GM19452 (cell line): ENCODE results near the gene NPRL2.

Experiments used
- ATAC-seq: cut with Tn5 transposase; IDR thresholded peaks from one replicate; pipeline ENCODE4 v1.9.1; 2021; ENCODE audit not compliant: unreplicated experiment

The NPRL2 gene

GRCh38 chr3:50350527-50351322, at the start of gene NPRL2, which contains the start of gene CYB561D2:
NPRL2 (minus strand) TSS chr3:50350775; CDS start chr3:50350652, 123 bp downstream.
CYB561D2 (plus strand) TSS chr3:50350862; CDS start chr3:50351434, 572 bp downstream.
- ATAC-seq, result peak; percentile 82

- no peak for ATAC-seq
Observed at GRCh38 chr3:50396502-50396901, 45.9 kb upstream of the NPRL2 start.

DNA sequence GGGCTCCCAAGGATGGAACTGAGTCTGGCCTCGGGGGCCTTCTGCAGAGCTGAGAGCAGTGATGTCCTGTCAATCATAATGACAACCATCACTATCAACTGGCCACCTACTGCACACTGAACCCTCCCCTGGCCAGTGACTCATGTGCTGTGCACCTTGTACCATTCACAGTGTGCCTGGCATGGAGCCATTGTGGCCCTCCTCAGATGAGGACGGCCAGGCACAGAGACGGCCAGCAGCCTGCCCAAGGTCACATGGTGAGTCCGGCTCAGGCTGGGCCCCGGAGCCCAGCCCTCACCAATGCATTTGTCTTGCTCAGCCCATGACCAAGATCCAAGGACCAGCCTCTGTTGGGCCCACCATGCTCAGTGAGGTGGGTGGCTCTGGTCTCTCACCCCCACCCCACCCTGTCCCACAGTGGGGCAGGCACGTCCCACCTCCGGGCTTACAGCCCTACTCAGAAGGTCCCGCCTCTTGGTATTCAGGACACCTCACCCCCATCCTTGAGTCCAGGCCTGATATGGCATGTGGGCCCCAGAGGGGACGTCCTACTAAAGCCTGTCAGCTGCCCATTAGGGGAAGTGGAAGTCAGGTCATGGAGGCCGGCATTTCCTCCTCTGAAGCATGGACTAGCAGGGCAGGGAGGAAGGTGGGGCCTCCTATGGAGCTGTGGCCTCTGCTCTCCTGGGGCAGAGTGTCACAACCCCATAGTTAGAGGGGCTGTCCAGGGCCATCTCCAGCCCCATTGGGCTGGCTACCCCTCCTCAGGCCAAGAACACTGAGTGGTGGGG, 44.7 kb upstream of the NPRL2 start:
- ATAC-seq, result no peak

DNA sequence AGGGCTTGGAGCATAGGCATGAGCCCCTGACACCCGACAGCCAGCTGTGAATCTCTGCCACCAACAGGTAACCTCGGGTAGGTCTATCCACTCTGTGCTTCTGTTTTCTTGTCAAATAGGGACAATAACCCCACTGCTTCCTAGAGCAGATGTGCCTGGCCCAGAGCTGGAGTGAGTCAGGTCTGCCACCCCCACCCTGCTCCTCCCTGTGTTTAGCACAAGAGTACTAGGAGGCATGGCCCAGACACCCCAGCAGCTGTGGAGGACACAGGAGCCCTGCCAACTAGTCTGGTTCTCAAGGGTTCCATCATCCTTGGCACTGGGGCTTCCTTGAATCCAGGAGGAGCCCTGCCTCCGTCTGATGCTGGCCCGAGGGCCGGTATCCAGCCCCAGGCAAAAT, 42.5 kb upstream of the NPRL2 start:
- ATAC-seq, result no peak

GRCh38 chr3:50392101-50392715, 41.6 kb upstream of the NPRL2 start:
- ATAC-seq, result no peak

DNA sequence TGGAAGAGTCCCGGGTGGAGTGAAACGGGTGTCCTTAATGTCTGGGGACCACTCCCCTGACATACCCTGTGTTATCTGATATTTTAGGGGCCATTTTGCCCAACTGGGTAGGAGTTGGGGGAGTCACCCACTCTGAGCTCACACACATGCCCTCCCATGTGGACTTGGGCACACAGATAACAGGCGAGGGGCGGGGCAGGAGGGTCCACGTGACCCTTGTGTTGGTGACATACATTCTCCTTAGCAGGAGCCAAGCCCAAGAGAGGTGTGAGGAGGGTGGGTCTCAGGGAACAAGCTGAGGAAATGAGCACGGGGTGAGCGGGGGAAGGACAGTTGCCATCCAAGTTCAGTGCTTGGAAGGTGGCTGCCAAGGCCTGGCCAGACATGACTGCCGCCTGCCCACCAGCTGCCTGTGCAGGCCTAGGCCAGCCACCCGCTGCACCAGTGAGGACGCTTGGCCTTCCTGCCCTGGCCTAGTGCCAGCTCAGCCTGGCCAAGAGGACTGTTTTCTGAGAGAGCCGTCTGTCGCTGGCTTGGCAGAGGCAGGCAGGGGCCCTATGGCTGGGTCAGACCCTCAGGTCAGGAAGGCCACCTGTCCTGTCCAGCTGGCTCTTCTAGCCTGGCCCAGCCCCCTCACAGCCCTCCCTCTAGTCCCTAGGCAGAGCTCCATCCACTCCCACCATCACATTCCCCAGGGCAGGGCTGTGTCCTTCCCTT, 40.1 kb upstream of the NPRL2 start:
- no peak for ATAC-seq

DNA sequence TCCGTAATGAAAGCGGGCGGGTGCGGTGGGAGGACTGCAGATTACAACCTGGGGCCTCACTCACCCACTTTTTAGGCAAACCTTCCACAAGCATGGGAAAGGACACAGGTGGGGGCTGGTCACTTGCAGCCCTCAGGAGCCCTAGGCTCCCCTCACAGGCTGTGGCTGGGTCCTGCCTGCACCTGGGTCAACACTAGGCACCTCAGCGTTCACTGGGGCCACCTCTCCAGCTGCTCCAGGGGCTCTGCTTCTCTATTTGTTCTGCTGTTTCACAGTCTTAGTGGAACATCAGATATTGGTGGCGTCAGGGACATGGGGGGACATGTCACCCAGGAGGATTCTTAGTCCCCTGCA, 38.8 kb upstream of the NPRL2 start:
- no peak for ATAC-seq

DNA sequence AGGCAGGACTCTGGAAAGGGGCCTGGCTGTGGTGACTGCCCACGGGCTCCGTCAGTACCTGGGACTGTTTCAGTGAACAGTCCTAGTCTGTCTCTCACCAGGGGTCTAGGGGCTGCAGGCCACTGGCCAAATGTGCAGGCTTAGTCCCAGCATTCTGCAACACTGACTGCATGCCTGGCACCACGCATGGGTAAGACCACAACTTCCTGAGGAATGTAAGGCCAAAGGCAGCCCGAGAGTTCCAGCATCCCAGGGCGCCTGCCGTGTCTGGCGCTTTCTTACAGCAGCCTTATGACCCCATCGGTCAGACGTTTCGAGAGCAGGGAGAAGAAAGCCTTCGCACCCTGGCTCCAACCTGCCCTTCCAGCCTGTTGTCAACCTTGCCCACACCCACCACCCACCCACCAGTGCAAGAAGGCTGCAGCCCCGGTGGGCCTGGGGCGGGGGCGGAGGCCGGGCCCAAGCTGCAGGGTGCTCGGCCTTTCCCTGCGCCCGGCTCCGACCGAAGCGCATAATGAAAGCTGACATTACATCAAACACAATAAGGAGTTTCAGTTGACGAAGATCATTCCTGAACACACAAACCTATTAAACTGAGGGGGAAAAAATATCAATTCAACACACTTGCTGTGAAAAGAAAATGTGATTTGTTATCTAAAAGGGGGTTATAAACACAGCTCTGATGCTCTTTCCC, 38.3 kb upstream of the NPRL2 start:
- ATAC-seq, result no peak

DNA sequence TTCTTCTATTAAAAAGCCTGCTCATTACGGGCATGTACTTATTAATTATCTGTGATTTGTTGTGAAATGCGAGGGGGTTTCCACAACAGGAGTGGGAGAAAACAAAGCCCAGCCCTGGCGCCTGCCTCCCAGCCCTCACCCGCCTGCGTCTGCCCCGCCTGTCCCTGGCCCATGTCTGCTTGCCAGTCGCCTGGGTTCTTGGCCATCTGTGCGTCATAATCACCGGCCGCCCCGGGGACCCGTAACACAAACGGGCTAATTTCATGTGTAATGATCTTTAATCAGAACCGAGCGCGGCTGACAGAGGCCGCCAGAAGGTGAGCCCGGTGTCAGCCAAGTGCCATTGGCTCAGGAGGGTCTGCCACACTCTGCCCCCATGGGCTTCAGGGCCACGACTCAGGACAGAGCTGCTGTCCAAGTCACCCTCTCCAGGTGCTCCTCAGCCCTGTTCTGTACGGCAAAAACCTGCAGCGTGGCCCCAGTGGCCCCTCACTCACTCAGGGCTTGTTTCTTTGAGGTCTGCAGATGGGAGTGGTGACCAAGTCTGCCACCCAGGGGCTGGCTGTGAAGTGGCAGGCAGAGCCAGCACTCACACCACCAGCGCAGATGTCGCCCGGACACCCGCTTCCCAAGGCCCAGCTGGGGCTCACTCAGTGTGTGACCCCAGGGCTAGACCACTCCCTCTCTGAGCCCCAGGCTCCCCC, 37.6 kb upstream of the NPRL2 start:
- no peak for ATAC-seq

- no peak for ATAC-seq
Observed at GRCh38 chr3:50385754-50386153, 35.2 kb upstream of the NPRL2 start.

- no peak for ATAC-seq
Observed at GRCh38 chr3:50383750-50384149, 33.2 kb upstream of the NPRL2 start.

DNA sequence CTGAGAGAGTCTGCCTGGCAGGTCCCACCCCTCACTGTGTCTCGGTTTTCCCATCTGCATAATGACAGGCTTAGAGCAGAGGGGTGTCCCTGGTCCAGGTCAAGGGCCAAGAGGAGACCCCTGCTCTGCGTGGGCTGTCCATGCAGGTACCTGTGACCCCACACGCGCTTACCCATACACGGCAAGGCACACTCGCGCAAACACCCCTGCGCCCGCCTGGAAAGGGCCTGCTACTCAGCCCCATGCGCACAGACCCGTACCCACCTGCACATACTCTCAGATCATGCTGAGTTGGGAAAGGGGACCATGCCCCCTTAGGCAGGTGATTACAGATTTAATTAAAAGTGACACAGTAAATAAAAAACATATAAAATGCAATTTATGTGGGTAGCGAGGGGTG, 32.1 kb upstream of the NPRL2 start:
- no peak for ATAC-seq

DNA sequence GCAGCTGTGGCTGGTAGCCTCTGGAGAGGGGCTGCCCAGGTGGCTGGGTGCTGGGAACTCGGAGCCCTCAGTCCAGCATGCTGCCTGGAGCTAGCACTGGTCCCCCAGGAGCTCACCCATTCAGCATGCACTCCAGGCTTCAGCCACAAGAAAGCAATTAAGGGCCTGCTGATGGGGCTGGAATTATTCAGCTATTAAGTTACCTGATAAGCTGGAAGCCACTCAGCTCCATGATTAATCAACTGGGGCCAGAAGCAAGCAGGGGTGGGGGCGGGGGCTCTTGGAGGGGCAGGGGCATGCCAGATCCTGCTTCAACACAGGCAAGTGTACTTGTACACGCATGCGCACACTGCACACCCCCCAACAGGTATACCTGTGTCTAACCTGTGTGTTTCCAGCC, 30.8 kb upstream of the NPRL2 start:
- no peak for ATAC-seq

- no peak for ATAC-seq
Observed at GRCh38 chr3:50380405-50381085, 30.0 kb upstream of the NPRL2 start.

DNA sequence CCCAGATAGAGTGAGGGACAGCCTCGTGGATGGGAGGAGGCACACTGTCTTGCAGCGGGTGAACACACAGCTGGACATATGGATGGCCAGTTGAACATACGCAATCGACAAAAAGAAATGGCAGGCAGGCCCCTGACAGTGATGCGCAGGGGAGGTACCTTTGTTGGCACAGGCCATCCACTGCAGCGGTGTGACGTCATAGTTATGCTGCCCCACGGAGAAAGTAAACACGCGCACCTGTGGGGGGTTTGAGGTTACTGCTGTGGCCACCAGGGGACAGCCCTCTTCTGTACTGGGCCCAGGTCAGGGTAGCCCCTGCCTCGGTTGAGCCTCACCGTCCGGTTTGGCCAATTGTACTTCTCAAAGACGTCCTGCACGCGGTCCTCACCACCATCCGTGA, 28.2 kb upstream of the NPRL2 start:
- ATAC-seq, result no peak

DNA sequence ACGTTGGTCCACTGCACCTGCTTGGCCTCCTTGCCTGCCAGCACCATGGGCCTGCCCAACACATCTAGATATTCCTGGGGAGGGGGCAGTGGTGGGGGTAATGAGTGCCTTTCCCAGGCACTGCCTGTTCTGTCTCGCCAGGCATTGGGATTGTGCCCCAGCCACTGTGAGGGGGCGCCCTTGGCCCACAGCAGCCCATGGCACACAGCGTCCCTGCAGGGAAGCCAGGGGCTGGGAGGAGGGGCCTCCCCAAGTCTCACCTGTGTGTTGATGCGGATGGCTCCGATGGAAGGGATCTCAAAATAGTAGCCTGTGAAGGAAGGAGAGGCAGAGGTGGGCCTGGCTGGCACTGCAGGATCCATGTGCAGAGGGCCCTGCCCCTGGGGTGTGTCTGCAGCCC, 27.4 kb upstream of the NPRL2 start:
- no peak for ATAC-seq

DNA sequence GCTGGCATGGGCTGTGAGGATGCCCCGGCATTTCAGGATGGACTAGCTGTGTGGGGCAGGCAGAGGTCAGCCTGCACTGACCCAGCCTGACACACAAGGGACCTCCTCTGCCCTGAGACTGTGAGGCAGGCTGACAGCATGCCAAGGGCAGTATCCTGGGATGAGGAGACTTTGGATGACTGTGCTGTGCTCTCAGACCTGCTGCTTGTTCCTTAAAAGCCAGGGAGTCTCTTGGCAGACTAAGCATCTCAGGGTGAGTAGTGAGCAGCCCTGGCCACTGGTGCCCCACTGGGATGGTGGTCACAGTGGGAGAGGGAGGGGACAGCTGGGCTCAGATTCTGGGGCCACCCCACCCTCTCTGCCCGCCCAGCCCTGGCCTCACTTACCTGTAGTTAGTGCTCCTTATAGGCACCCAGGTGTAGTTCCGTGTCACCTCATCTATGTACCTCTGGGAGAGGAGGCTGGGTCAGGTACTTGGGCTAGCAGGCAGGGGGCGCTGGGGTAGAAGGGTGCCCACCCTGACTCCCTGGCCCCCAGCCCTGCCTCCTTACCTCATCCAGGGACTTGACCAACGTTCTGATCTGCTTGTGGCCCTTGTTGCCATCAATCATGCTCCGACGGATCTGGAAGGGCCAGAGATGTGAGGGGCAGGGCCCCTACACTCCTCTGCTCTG, 24.8 kb upstream of the NPRL2 start:
- ATAC-seq, result no peak

DNA sequence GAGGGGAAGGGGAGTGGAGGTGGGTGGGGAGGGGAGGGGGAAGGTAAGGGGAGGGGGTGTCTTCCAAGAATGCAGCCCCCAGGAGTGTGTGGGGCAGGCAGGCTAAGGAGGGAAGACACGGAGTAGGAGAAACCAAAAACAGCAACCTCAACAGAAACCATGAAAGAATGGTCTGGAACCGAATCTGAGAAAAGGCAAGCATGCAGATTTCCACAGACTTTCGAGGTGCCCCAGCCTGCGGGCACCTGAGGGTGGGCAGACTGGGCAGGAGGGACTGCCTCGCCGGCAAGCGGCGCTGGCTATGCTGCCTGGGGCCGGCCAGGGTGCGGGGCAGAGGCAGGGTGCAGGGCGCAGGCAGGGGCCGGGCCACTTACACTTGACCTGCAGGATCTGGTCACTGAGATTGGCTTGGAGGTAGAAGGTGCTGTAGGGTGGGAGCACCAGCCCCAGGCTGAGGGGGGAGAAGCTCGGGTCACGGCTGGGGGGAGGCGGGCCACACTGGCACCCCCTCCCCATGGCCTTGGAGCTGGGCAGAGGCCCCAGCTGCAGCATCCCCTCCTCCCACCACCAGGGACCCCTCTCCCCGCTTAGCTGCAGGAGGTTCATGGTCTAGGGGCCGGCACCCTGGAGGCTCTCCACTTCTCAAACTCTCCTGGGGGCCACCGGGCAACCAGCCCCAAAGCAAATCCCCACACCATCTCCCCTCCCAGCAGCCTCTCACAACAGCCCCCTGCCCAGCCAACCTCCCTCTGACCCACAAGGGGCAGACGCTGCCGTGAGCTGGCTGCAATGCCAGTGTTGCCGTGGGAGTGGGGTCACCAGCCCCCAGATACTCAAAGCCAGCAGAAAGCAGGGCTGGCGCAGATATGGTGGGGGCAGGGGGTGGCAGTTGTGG, 24.0 kb upstream of the NPRL2 start:
- no peak for ATAC-seq
